Activated naive CD8-positive, alpha-beta T cell (primary cell): ENCODE data around the gene NOTUM.

Experiments used
- H3K27ac Mint-ChIP-seq: one replicate; pipeline ENCODE4 v1.8.0; 2021; ENCODE audit warnings: mixed read lengths
- H3K27me3 Mint-ChIP-seq: one replicate; pipeline ENCODE4 v1.8.0; 2021; ENCODE audit warnings: mixed read lengths
- H3K36me3 Mint-ChIP-seq: one replicate; pipeline ENCODE4 v1.8.0; 2021; ENCODE audit warnings: mixed read lengths
- H3K4me1 Mint-ChIP-seq: one replicate; pipeline ENCODE4 v1.8.0; 2021; ENCODE audit warnings: low read depth, mixed read lengths
- H3K4me3 Mint-ChIP-seq: one replicate; pipeline ENCODE4 v1.8.0; 2021; ENCODE audit warnings: mild to moderate bottlenecking, mixed read lengths
- H3K9me3 Mint-ChIP-seq: one replicate; pipeline ENCODE4 v1.8.0; 2021; ENCODE audit warnings: low read depth, mixed read lengths

Gene NOTUM

DNA sequence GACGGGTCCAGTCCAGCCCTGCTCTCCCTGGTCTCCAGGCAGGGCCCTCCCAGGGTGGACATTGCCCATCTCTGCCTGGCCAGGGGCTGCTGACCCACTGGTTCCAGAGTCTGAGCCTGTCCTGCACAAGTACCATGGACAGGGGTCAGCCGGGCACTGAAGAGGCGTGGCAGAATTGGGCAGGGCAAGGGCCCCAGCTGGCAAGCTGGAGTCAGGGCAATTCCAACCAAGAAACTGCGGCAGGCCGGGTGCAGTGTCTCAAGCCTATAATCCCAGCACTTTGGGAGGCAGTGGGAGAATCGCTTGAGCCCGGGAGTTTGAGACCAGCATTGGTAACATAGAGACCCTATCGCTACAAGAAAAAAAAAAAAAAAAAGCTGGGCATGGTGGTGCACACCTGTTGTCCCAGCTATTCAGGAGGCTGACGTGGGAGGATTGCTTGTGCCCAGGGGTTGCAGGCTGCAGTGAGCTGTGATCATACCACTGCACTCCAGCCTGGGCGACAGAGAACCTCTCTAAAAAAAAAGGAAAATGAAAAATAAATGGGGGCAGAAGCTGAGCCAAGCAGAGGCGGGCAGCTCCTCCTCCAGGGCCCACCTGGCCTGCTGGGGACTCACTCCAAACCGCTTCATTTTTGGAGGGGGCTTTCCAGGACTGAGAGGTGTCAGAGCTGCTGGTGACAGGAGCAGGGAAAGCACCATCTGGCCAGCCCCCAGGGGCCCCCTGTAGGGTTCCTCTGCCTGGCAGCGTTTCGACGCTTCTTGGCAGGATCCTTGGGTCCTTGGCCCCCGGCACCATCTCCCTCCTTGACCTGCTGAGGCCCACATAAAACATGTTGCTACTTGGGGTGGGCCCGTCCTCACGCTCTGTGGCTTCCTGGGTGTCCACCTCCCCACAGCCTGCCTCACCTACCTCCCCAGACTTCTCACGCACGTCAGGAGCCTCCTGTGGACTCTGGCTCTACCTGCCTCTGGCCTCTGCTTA lies 30.6 kb downstream of the NOTUM start:
- Mint-ChIP-seq H3K27me3 (no peaks in the 10 kb centered on the region), H3K4me3 (peak overlapping the region; percentile 35), H3K36me3 (no peaks in the 10 kb centered on the region), H3K4me1 (peaks cover 23% of the 10 kb centered on the region), H3K9me3 (no peaks in the 10 kb centered on the region), H3K27ac (no peak overlapping the region)

DNA sequence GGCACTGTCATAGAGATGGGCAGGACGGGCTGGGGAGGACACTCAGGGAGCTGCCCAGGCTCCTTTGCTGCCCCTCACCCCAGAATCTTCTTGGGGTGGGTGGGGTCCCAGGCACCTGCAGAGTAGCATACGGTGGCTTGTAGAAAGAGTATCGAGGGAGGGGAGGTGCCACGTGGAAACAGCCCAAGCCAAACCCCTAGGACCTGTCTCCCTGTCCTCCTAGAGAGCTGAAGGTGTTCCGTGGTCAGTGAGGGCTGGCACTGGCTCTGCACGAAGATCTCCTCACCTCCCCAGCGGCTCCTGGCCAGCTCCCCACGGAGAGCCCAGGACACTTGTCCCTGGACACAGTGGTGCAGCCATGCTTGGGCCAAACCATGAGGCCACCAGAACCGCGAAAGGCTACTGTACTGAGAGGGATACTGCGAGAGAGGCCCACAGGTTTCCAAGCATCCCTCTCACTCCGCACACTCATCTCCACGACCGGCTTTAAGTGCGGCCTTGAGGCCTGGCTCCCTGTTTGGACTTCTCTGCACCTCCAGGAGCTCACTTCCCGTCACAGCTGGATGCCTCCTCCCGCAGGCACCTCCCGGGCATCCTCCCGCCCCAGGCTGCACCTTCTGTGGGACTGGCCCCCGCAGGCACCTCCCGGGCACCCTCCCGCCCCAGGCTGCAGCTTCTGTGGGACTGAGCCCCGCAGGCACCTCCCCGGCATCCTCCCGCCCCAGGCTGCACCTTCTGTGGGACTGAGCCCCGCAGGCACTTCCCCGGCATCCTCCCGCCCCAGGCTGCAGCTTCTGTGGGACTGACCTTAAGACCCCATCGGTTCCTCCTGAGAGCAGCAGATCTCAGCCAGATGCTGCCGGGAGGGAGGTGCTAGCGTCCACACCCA lies 31.5 kb downstream of the NOTUM start:
- Mint-ChIP-seq H3K27me3 (no peaks in the 10 kb centered on the region), H3K4me3 (peak overlapping the region; percentile 72), H3K4me1 (peaks cover 27% of the 10 kb centered on the region), H3K9me3 (no peaks in the 10 kb centered on the region), H3K27ac (no peak overlapping the region), H3K36me3 (no peaks in the 10 kb centered on the region)

DNA sequence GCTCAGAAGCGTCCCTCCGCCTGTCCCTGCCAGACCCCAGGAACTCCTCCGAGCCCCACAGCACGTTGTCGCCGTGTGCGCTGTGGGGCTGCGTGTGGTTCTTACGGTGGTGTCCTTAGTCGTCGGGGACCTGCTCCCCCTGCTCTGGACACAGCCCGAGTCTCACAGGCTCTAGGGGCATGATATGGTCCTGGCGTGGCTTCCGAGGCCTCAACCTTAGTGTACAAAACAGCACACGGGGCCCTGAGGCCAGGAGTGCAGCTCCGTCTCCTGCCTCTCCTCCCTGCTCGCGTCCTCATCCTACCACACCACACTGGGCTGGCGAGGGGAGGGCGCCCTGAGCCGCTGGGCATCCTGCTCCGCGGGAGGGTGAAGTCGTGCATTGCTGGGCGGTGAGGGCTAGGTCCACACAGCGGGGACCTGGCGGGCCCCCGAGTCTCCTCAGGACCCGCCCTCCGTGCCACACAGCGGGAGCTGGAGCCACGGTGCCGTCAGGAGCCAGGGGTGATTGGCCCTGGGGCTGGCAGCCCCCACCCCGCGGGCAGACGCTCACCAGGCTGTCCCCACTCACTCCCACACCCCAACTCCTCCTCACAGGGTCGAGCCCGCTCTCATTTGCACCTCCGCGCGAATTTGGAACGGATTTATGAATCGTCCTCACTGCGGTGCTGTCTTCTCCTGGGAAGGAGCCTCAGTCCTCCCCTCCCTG lies 32.3 kb downstream of the NOTUM start:
- H3K4me3 Mint-ChIP-seq = peak overlapping the region; percentile 72
- no peaks in the 10 kb centered on the region for H3K36me3 Mint-ChIP-seq
- no peaks in the 10 kb centered on the region for H3K27me3 Mint-ChIP-seq
- peaks cover 26% of the 10 kb centered on the region for H3K4me1 Mint-ChIP-seq
- no peaks in the 10 kb centered on the region for H3K9me3 Mint-ChIP-seq
- H3K27ac Mint-ChIP-seq = no peak overlapping the region

DNA sequence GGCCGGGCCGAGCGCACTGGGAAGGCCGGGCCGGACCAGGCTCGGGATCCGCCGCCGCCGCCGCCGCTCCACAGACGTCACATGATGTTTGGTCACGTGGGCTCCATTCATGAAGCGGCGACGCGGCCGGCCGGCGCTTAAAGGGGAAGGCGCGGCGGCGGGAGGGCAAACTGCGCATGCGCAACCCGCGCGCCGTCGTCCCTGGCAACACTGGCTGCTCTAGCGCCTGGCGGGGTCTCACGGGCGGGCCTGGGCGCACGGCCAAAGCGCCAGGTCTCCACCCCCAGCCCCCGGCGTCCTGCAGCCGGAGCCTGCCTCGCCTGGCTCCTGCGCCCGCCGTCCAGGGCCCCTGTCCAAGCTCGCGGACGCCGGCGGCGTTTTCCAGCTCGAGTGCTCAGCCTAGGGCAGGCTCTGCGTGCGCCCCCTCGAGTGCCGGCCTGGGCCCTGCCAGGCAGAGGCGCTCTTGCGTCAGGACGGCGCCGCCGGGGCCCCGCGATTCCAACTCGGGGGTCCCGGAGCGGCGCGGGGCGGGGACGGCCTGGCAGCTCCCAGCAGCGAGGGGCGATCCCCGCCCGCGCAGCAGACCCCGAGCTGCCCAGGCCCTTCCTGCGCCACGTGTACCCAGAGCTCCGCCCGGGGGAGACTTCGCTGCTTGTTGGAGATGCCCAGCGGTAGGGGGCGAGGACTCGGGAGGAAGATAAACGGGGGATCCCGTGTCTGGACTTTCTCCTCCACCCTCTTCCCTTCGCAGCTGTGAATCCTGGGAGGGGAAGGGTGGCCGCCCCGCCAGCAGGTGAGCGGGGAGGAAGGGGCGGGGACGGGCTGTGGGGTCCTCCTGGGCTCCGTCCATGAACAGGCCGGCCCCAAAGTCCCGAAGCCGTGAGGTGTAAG lies 33.1 kb downstream of the NOTUM start, which contains the start of gene MAFG:
Gene MAFG (minus strand): TSS at position 83 of the 891 bp plus-strand sequence. CDS start 4,550 bp downstream, outside the sequence.
- Mint-ChIP-seq H3K27ac (peak within 1 kb of the TSS; percentile 90), H3K9me3 (no peaks in the 10 kb centered on the region), H3K4me3 (peak within 1 kb of the TSS; percentile 90), H3K4me1 (peaks cover 23% of the 10 kb centered on the region), H3K36me3 (no peaks in the 10 kb centered on the region), H3K27me3 (no peaks in the 10 kb centered on the region)

DNA sequence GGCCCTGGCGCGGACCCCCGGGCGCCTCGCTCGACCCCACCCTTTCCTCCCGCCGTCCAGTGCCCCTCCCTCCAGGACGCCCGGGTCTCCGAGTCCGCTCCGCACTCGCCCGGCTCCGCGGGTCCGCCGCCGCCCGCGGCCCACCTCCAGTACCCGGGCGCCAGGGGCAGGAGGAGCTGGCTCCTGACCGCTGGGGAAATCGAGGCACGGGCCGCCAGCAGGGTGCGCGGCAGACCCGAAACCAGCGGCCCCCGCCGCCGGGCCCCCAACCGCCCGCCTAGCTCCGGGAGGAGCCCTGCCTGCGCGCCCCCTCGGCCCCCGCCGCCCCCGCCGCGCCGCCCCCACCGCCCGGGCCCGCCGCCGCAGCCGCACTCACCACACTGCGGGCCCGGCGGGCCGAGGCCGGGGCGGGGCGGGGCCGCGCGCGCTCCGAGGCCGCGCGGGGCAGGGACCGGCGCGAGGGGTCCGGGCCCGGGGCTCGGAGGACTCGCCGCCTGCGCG lies 33.8 kb downstream of the NOTUM start:
- Mint-ChIP-seq H3K27me3 (no peaks in the 10 kb centered on the region), H3K9me3 (no peaks in the 10 kb centered on the region), H3K27ac (no peak overlapping the region), H3K36me3 (no peaks in the 10 kb centered on the region), H3K4me1 (peaks cover 23% of the 10 kb centered on the region), H3K4me3 (peak overlapping the region; percentile 30)

DNA sequence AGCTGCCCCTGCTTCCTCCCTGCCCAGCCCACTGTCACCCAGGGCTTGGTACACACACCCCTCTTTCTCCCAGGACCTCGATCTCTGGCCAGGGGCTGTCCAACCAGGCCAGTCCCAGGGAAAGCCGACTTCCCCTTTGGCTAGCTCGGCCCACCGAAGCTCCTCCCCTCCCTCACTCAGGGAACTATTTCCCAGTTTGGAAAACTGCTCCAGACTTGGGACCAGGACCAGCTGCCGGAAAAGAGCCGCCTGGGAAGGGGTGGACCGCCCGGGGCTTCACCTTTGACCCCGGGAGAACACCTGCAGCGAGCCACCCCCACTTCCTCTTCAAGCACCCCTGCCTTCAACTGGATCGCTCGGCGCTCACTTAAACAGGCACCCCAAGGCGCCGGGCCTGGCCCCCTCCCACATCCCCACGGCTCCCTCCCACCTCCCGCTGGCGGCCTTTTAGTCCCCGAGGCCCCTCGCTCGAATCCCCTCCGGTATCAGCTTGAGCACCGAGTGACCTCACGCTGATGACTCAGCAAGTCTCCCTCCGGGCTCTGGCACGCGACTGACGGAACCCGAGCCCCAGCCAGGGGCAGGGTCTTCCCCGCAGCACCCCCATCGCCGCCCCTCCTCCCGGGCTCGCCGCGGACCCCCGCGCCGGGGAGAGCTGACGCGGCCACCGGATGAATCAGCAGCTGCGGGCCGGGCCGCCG lies 34.4 kb downstream of the NOTUM start:
- Mint-ChIP-seq H3K9me3 (no peaks in the 10 kb centered on the region), H3K27me3 (no peaks in the 10 kb centered on the region), H3K36me3 (no peaks in the 10 kb centered on the region), H3K27ac (peak overlapping the region; percentile 90), H3K4me3 (peak overlapping the region; percentile 90), H3K4me1 (peaks cover 23% of the 10 kb centered on the region)

DNA sequence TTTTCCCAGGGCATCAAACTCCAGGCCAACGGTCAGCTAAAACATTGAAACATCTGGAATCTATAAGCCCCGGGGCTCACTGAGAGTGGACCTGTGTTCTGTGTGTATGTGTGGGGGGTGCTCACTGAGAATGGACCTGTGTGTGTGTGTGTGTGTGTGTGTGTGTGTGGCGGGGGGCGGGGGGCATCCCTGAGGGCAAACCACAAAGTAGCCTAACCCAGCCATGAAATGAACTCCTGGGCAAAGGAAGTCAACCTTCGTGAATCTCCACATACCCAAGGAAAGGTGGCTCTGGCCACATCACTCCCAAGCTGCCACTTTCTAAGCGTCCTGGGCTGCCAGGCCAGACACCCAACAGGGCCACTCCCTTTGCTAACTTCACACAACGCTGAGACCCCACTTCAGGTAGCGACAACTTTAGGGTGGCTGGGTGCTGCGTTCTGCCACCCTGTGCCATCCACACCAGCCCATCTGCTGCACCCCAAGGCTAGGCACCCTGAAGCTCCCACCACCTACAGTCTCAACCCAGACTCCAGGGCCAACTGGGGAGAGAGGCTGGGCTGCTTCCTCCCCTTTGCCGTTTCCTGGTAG lies 35.0 kb downstream of the NOTUM start:
- Mint-ChIP-seq H3K4me3 (peak overlapping the region; percentile 90), H3K27ac (peak overlapping the region; percentile 90), H3K27me3 (no peaks in the 10 kb centered on the region), H3K4me1 (peaks cover 21% of the 10 kb centered on the region), H3K36me3 (no peaks in the 10 kb centered on the region), H3K9me3 (no peaks in the 10 kb centered on the region)

DNA sequence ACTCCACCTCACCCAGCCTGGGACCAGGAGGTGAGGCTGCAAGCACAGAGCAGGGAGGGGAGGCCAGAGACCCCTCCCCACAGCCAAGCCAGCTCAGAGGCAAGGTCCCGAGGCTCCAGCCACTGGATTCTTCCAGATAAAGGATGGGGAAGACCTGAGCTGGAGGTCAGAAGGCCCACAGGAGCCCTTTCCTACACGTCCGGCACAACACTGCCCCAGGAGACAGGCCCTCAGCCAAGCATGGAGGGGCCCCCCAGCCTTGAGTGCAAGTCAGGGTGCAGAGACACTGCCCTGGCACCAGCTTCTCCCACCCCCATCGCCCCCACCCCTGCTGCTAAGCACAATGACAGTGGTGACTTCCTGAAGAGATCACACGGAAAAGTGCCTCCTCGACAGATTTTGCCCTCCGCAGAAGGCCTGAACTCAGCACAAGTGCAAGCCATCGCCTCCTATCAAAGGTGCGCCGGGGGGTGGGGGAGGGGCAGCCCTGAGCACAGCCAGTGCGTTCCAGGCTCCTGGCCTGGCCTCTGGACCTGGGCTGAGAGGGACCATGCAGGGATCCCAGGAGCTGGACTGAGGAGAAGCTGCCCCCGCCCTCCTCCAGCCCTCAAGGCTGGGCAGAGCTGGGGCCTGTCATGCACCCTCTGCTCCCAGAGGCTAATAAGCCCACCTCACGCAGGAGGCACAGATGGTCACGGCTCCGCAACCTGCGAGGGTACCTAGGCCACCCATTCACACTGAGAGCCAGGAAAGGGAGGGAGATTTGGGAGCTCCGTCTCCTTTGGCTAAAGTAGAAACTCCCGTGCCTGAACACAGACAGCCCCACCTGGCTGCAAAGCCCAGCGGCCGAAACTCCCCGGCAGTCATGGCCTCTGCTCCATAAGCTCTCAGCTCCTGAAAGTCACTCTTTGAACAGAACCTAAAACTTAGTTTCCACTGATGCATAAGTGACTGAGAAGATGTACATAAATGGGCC lies 36.1 kb downstream of the NOTUM start:
- Mint-ChIP-seq H3K9me3 (no peaks in the 10 kb centered on the region), H3K27ac (no peak overlapping the region), H3K4me1 (peaks cover 18% of the 10 kb centered on the region), H3K36me3 (no peaks in the 10 kb centered on the region), H3K4me3 (peak overlapping the region; percentile 90), H3K27me3 (no peaks in the 10 kb centered on the region)

DNA sequence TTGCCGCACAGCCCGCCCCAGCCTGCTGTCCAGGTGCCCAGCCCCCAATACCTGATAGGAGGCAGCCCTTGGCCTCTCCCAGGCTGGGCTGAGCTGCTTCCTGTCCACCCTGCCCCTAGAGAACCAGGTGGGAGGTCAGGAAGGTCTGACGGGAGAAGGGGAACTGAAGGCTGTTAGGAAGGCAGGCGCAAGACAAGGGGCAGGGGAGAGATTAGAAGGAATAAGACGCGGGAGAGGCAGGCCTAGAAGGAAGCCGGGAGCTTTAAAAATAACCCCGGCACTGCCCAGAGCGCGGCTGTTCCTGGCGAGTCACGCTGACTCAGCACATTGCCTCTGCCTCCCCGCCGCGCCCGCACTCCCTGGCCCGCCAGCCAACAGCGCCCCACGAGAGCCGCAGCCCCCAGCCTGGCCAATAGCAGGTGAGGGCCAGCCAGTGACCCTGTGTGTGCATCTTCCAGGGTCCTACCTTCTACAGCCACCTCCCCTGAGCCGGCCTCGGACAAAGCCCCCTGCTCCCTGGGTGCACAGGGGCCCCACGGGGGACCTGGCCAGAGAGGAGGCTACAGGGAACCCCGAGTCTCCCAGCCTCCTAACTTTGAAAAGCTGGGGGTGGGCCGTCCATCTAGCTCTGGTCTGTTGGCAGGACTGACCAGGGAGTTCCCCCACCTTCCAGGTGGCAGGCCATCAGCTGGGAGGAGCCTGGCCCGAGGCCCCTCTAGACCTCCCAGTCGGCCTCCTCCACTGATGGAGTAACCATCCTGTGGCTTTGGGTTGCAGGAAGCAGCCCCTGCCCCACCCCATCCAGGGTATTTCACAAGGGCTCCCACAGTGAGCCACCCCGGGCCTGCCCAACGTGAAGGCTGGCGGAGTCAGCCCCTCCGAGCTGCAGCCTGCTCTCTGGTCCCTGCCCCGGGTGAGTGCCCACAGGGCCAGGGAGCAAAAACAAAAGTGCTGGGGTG lies 37.4 kb downstream of the NOTUM start:
- H3K9me3 Mint-ChIP-seq = no peaks in the 10 kb centered on the region
- no peak overlapping the region for H3K27ac Mint-ChIP-seq
- peaks cover 24% of the 10 kb centered on the region for H3K4me1 Mint-ChIP-seq
- H3K27me3 Mint-ChIP-seq = no peaks in the 10 kb centered on the region
- no peaks in the 10 kb centered on the region for H3K36me3 Mint-ChIP-seq
- H3K4me3 Mint-ChIP-seq = no peak overlapping the region

DNA sequence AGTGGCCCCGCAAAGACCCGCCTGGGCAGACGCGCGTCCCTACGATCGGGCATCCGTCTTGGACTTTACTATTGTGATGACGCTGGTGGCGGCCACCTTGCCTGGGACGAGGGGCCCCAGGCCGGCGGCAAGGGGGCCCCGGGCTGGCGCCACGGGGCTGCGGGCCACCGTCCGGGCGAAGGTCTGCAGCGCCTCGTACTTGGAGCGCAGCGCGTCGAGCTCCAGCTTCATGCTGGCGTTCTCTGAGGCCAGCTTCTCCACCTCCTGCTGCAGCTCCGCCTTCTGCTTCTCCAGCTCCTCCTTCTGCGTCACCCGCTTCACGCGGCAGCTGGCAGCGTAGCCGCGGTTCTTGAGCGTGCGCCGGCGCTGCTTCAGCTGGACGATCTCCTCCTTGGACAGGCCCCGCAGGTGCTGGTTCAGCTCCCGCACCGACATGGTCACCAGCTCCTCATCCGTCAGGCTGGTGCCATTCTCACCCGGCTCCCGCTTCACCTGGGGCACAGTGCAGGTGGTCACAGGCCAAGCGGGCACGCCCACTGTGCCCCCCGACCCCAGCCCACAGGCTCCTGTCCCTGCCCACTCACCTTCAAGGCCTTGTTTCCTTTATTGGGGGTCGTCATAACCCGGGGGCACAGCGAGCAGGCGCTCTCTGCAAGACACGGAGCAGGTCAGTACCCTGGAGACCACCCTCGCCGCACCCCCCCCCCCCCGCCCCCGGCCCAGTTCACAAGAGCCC lies 38.3 kb downstream of the NOTUM start:
- H3K36me3 Mint-ChIP-seq = no peaks in the 10 kb centered on the region
- no peak overlapping the region for H3K4me3 Mint-ChIP-seq
- no peak overlapping the region for H3K27ac Mint-ChIP-seq
- peaks cover 30% of the 10 kb centered on the region for H3K4me1 Mint-ChIP-seq
- no peaks in the 10 kb centered on the region for H3K9me3 Mint-ChIP-seq
- no peaks in the 10 kb centered on the region for H3K27me3 Mint-ChIP-seq
